ENCODE measurements around the gene FRMD5.

The FRMD5 gene

DNA sequence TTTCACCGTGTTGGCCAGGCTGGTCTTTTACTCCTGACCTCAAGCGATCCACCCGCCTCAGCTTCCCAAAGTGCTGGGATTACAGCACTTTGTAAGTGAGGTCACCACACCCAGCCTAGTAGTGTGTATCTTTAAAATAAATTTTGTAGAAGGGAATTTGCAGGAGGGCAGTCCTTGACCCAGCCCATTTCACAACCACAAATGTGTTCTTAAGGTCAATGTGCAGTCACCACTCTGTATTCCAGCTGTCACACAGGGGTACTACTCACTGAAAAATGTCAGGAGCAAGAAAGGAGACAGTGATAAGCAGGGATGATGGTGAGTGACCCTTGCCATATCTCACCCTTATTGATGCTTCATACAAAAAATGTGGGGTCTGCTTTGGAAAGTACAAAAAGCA, 98.5 kb downstream of the FRMD5 start:
- H3K27me3 ChIP-seq (ENCODE audit: control insufficient read depth, insufficient read depth, low read length) = no peaks in the 10 kb centered on the region

DNA sequence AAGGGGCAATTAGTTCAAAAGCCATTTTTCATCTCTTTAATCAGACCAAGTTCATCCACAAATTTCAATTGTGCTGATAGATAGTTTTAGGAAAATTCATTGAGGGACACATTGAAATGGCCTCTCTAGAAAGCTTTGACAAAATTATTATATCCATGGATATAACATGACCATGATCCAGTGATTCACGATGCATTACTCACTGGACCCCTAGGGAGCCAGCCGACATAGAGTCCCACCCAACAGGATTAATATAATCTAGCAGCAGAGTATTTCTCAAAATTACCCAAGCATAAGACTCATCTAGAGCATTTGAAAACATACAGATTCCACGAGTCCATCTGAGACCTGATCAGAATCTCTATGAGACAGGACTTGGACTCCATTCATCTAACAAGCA, 100.3 kb downstream of the FRMD5 start:
- Histone ChIP-seq H3K9me3 (ENCODE audit: control insufficient read depth, insufficient read depth, low read length) (no peaks in the 10 kb centered on the region), H3K4me1 (ENCODE audit: control insufficient read depth, insufficient read depth, low read length) (no peaks in the 10 kb centered on the region), H3K4me3 (ENCODE audit: low read depth, low read length) (no peak overlapping the region), H3K9ac (ENCODE audit: low read depth, low read length) (no peak overlapping the region), H3K27me3 (ENCODE audit: control insufficient read depth, insufficient read depth, low read length) (no peaks in the 10 kb centered on the region), H3K27ac (ENCODE audit: low read depth, low read length) (no peak overlapping the region), H3K36me3 (ENCODE audit: control insufficient read depth, insufficient read depth, low read length) (no peaks in the 10 kb centered on the region)

More for the DNA sequence above, 98.5 kb downstream of the FRMD5 start:
- Histone ChIP-seq H3K9ac (ENCODE audit: low read depth, low read length) (no peak overlapping the region), H3K27ac (ENCODE audit: low read depth, low read length) (no peak overlapping the region), H3K9me3 (ENCODE audit: control insufficient read depth, insufficient read depth, low read length) (no peaks in the 10 kb centered on the region), H3K36me3 (ENCODE audit: control insufficient read depth, insufficient read depth, low read length) (no peaks in the 10 kb centered on the region), H3K4me1 (ENCODE audit: control insufficient read depth, insufficient read depth, low read length) (no peaks in the 10 kb centered on the region), H3K4me3 (ENCODE audit: low read depth, low read length) (no peak overlapping the region)

DNA sequence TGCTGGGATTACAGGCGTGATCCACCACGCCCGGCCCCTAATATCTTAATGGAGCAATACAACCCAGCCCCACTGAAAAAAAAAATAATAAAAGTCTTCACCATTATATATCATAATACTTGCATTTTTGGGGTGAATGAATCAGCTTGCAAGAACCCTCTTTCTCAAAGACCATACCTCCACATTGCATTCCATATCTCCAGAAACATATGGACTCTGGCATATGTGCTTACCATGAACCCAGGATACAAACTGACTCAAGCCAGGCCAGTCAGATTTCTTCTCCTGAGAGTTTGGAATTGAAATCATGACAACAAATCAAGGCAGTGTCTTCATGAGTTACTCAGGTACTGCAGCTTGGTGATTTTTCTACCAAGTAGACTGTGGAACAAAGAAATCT, 101.2 kb downstream of the FRMD5 start:
- no peaks in the 10 kb centered on the region for H3K4me1 ChIP-seq (ENCODE audit: control insufficient read depth, insufficient read depth, low read length)
- no peak overlapping the region for H3K4me3 ChIP-seq (ENCODE audit: low read depth, low read length)
- no peaks in the 10 kb centered on the region for H3K9me3 ChIP-seq (ENCODE audit: control insufficient read depth, insufficient read depth, low read length)
- H3K27me3 ChIP-seq (ENCODE audit: control insufficient read depth, insufficient read depth, low read length) = no peaks in the 10 kb centered on the region
- no peak overlapping the region for H3K9ac ChIP-seq (ENCODE audit: low read depth, low read length)
- H3K36me3 ChIP-seq (ENCODE audit: control insufficient read depth, insufficient read depth, low read length) = no peaks in the 10 kb centered on the region
- no peak overlapping the region for H3K27ac ChIP-seq (ENCODE audit: low read depth, low read length)

DNA sequence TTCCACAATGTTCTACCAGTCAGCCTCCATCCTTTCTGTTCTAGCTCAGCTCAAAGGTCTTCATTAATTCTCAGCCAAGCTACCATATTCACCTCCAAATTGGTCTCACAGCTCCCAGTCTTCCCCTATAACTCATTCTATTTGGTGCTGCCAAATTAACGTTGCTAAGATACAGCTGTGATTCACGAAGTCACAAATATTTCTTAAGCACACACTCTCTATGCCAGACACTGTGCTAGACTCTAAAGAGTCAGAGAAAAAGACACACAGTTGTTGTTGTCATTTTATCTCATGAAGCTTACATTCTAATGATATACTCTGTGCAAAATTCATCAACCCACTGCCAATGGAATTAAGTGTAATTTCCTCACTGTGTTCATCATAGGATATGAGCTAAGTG, 102.8 kb downstream of the FRMD5 start:
- Histone ChIP-seq H3K4me3 (ENCODE audit: low read depth, low read length) (no peak overlapping the region), H3K9me3 (ENCODE audit: control insufficient read depth, insufficient read depth, low read length) (no peaks in the 10 kb centered on the region), H3K9ac (ENCODE audit: low read depth, low read length) (no peak overlapping the region), H3K4me1 (ENCODE audit: control insufficient read depth, insufficient read depth, low read length) (no peaks in the 10 kb centered on the region), H3K27me3 (ENCODE audit: control insufficient read depth, insufficient read depth, low read length) (no peaks in the 10 kb centered on the region), H3K36me3 (ENCODE audit: control insufficient read depth, insufficient read depth, low read length) (no peaks in the 10 kb centered on the region), H3K27ac (ENCODE audit: low read depth, low read length) (no peak overlapping the region)

DNA sequence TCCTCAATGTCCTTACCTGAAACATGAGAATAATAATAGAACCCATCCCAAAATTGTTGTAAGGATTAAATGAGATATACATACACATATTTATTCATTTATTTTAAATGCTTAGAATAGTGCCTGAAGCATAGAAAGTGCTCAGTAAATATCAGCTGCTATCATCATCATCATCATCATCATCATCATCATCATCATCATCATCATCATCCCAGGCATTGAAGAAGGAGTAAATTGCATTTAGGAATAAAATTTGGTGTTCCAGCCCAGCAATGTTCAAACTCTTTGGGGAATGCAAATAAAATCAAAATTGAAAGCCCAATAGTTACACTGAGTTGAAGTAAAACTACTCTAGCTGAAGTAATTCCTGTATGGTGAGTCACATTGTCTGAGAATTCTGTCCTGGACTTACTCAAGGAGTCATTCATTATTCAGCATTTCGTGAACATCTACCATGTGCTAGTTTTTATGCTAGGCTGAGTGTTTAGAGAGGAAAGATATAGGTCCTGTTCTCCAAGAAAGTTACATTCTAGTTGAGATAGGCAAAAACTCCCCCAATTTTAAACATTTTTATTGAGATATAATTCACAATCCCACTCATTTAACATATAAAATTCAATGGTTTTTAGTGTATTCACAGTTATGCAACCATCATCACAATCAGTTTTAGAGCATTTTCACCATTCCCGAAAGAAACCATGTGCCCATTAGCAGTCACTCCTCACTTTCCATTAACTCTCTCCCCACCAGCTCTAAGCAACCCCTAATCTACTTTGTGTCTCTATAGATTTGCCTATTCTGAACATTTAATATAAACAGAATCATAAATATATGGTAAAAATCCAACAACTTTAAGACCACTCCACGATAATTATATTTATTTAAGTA, 107.2 kb downstream of the FRMD5 start:
- no peaks in the 10 kb centered on the region for H3K27me3 ChIP-seq (ENCODE audit: control insufficient read depth, insufficient read depth, low read length)
- H3K4me1 ChIP-seq (ENCODE audit: control insufficient read depth, insufficient read depth, low read length) = no peaks in the 10 kb centered on the region
- H3K36me3 ChIP-seq (ENCODE audit: control insufficient read depth, insufficient read depth, low read length) = no peaks in the 10 kb centered on the region
- no peak overlapping the region for H3K9ac ChIP-seq (ENCODE audit: low read depth, low read length)
- no peak overlapping the region for H3K27ac ChIP-seq (ENCODE audit: low read depth, low read length)
- H3K9me3 ChIP-seq (ENCODE audit: control insufficient read depth, insufficient read depth, low read length) = no peaks in the 10 kb centered on the region
- H3K4me3 ChIP-seq (ENCODE audit: low read depth, low read length) = no peak overlapping the region

DNA sequence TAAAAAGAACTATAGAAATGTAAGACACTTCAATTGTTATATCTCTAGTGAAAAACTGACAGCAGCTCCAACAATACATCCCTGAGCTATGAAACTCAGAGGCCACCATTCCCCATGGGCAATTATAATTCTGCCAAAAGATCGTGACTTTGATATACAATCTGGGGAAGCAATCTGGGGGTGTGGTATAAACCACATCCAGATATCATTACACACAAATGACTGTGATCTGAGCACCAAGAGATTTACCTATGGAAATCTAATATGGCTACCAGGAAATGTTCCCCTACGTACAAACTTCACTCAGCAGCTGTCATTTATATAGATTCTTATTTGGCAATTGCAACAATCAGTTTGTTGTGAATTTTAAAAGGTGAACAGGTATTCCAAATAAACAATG, 110.3 kb downstream of the FRMD5 start:
- no peaks in the 10 kb centered on the region for H3K9me3 ChIP-seq (ENCODE audit: control insufficient read depth, insufficient read depth, low read length)
- no peak overlapping the region for H3K27ac ChIP-seq (ENCODE audit: low read depth, low read length)
- no peaks in the 10 kb centered on the region; the same call in 1 of the 2 replicates for H3K4me1 ChIP-seq (ENCODE audit: control insufficient read depth, insufficient read depth, low read length)
- no peak overlapping the region for H3K4me3 ChIP-seq (ENCODE audit: low read depth, low read length)
- no peaks in the 10 kb centered on the region for H3K27me3 ChIP-seq (ENCODE audit: control insufficient read depth, insufficient read depth, low read length)
- no peak overlapping the region for H3K9ac ChIP-seq (ENCODE audit: low read depth, low read length)
- no peaks in the 10 kb centered on the region for H3K36me3 ChIP-seq (ENCODE audit: control insufficient read depth, insufficient read depth, low read length)

DNA sequence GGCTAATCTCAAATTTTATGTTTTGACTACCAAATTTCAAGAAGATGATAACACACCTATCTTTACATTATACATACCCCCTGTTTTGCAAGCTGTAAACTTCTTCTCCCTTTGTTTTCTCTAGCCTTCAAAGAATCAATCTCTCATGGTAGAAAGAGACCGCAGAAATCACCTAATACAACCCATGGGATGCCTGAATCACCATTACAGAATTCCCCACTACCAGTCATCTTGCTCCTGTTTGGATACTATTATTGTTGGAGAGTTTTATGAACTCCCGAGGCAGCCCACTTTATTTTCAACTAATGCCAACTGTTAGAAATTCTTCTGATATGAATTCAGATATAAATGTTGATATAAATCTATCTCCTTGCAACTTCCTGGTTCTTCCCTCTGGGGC, 110.9 kb downstream of the FRMD5 start:
- no peak overlapping the region for H3K4me3 ChIP-seq (ENCODE audit: low read depth, low read length)
- H3K4me1 ChIP-seq (ENCODE audit: control insufficient read depth, insufficient read depth, low read length) = no peaks in the 10 kb centered on the region; the same call in 1 of the 2 replicates
- no peak overlapping the region for H3K9ac ChIP-seq (ENCODE audit: low read depth, low read length)
- H3K27ac ChIP-seq (ENCODE audit: low read depth, low read length) = no peak overlapping the region
- no peaks in the 10 kb centered on the region for H3K36me3 ChIP-seq (ENCODE audit: control insufficient read depth, insufficient read depth, low read length)
- H3K27me3 ChIP-seq (ENCODE audit: control insufficient read depth, insufficient read depth, low read length) = no peaks in the 10 kb centered on the region
- no peaks in the 10 kb centered on the region for H3K9me3 ChIP-seq (ENCODE audit: control insufficient read depth, insufficient read depth, low read length)

DNA sequence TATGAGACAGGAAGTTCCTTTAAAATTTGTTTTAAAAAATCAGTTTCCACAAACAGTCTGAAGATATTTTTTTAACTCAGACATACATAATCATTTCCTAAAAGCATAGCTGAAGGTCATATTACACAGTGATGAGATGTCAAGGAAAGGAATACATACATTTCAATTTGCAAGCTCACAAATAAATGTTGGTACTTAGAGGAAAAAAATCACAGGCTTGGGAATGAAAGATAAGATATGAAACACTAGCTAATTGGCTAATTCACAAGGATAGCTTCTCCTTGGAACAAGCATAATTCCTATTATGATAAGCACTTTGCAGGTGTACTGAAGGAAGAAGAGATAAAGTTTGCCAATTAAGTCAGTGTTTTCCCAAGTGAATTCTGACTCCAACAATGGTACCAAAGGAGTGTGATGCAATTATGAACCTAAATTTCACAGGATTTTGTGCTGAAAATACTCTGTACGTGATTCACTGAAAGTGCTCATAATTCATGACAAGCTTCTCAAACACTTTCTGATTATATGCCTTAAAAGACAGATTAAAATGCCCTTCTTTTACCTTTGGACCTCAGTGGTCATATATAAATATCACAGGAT, 112.4 kb downstream of the FRMD5 start:
- Histone ChIP-seq H3K9ac (ENCODE audit: low read depth, low read length) (no peak overlapping the region), H3K36me3 (ENCODE audit: control insufficient read depth, insufficient read depth, low read length) (no peaks in the 10 kb centered on the region), H3K27me3 (ENCODE audit: control insufficient read depth, insufficient read depth, low read length) (no peaks in the 10 kb centered on the region), H3K4me1 (ENCODE audit: control insufficient read depth, insufficient read depth, low read length) (no peaks in the 10 kb centered on the region; the same call in 1 of the 2 replicates), H3K4me3 (ENCODE audit: low read depth, low read length) (no peak overlapping the region), H3K9me3 (ENCODE audit: control insufficient read depth, insufficient read depth, low read length) (no peaks in the 10 kb centered on the region), H3K27ac (ENCODE audit: low read depth, low read length) (no peak overlapping the region)

DNA sequence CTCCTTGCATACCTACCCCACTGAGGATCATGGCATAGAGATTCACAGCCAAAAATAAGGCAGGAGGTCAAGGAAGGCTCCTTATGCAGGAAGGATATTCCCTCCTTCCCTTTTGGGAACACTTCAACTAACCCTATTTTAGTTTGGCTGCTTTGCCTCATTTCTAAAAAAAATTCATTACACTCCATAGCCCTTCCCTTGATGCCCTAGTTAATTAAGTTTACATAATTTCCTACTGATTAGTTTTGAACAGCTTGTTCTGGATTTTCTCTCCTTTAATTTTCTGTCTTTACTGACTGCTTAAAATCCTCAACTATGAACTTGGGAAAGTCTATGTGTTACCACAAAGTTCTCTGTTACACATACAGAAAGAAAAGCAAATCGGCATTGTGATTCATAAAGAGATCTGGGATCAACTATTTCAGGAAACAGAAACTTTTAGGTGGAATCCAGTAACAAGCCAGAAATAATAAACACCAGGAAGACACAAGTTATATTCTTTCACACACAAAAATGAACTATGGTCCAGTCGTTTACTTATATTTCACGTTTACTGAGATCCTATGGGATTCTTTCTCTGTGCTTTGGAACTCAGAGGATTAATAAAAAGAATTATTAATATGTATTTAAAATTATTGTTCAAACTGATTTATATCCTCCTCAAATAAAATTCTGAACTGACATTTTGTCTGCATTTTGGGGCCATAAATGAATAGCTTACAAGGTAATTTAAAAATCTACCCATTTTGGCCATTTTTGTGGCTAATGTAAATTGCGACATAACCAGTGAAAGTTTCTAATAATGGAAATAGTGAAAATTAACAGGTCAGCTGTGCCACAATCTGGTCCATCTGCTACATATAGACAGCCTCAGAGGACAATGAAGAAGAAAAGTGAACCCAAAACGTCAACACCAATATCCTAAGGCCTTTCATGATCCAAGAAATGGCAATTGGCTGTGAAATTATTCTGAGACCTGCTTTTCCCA, 113.8 kb downstream of the FRMD5 start:
- H3K27me3 ChIP-seq (ENCODE audit: control insufficient read depth, insufficient read depth, low read length) = no peaks in the 10 kb centered on the region
- H3K9me3 ChIP-seq (ENCODE audit: control insufficient read depth, insufficient read depth, low read length) = no peaks in the 10 kb centered on the region
- H3K36me3 ChIP-seq (ENCODE audit: control insufficient read depth, insufficient read depth, low read length) = no peaks in the 10 kb centered on the region
- no peak overlapping the region for H3K9ac ChIP-seq (ENCODE audit: low read depth, low read length)
- no peaks in the 10 kb centered on the region; the same call in 1 of the 2 replicates for H3K4me1 ChIP-seq (ENCODE audit: control insufficient read depth, insufficient read depth, low read length)
- no peak overlapping the region for H3K4me3 ChIP-seq (ENCODE audit: low read depth, low read length)
- H3K27ac ChIP-seq (ENCODE audit: low read depth, low read length) = no peak overlapping the region

DNA sequence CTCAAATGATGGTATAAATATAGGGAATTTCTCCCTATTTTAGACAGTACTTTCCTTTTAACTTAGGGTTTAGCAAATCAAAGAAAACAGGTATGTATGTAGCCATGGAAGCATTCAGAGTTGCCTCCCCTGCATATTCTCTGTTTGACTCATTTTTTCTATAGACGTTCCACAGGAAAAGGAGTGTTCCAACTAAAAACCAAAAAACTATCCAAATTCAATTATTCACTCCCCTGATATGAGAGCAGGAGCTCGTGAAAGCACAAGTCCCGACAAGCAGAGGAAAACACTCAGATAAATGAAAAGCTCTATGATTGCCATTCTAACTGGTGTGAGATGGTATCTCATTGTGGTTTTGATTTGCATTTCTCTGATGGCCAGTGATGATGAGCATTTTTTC, 119.5 kb downstream of the FRMD5 start:
- no peaks in the 10 kb centered on the region for H3K9me3 ChIP-seq (ENCODE audit: control insufficient read depth, insufficient read depth, low read length)
- H3K9ac ChIP-seq (ENCODE audit: low read depth, low read length) = no peak overlapping the region
- H3K27ac ChIP-seq (ENCODE audit: low read depth, low read length) = no peak overlapping the region

More for the DNA sequence above, 119.5 kb downstream of the FRMD5 start:
- Histone ChIP-seq H3K36me3 (ENCODE audit: control insufficient read depth, insufficient read depth, low read length) (no peaks in the 10 kb centered on the region), H3K27me3 (ENCODE audit: control insufficient read depth, insufficient read depth, low read length) (no peaks in the 10 kb centered on the region), H3K4me3 (ENCODE audit: low read depth, low read length) (no peak overlapping the region), H3K4me1 (ENCODE audit: control insufficient read depth, insufficient read depth, low read length) (no peaks in the 10 kb centered on the region)

Data from HUES48 (cell line).